Gastrocnemius medialis (tissue), 4 donors: Measurements from ENCODE around the gene SLC35F1. TPM values are rescaled to one million over a fixed set of nuclear protein-coding genes. Genes with fewer than 3 reads are reported as not detected.
A peak's percentile ranks its signal among the peaks of the same experiment; 100 is the strongest.

Experiments
- ATAC-seq, 2 donors: fragments of 150-250 bp; one replicate each; pipeline ENCODE4 v1.9.1; 2016
- DNase-seq, 2 donors: peaks; one replicate each; pipeline ENCODE4 v3.0.0-alpha.2; 2019
- H3K27ac ChIP-seq, 4 donors: fragments of 200-600 bp; sonication (generic); 1 replicate in 1 of 4; 2 replicates in 3 of 4; pipeline ENCODE4 v1.5.1; 2016 to 2018; ENCODE audit warnings: mild to moderate bottlenecking in 2 of 4, moderate library complexity in 1 of 4
- H3K27me3 ChIP-seq, 3 donors: fragments of 200-600 bp; sonication (generic) in 2 of 3; 1 replicate in 1 of 3; 2 replicates in 2 of 3; pipeline versions ENCODE4 v1.5.1 to v1.6.0; 2016 to 2019; ENCODE audit warnings: mild to moderate bottlenecking in 1 of 3, moderate library complexity in 1 of 3
- H3K36me3 ChIP-seq, 2 donors: fragments of 200-600 bp; sonication (generic) in 1 of 2; one replicate each; pipeline ENCODE4 v1.5.1; 2017 to 2018
- H3K4me1 ChIP-seq, 2 donors: fragments of 200-600 bp; sonication (generic) in 1 of 2; one replicate each; pipeline ENCODE4 v1.5.1; 2016 to 2017; ENCODE audit warnings: mild to moderate bottlenecking in 2 of 2
- H3K4me3 ChIP-seq, 4 donors: fragments of 200-600 bp; sonication (generic) in 3 of 4; 1 replicate in 1 of 4; 2 replicates in 3 of 4; pipeline ENCODE4 v1.5.1; 2016 to 2019; ENCODE audit warnings: mild to moderate bottlenecking in 2 of 4
- H3K9me3 ChIP-seq, 3 donors: fragments of 200-600 bp; sonication (generic) in 2 of 3; 1 replicate in 1 of 3; 2 replicates in 2 of 3; pipeline ENCODE4 v1.5.1; 2016 to 2019
- POLR2A ChIP-seq, 2 donors: fragments of 450-650 bp; IDR thresholded peaks; one replicate each; pipeline ENCODE4 v1.6.1; 2017; ENCODE audit warnings: antibody characterized with exemption in 2 of 2, mild to moderate bottlenecking in 2 of 2, moderate library complexity in 2 of 2
- in situ Hi-C, 4 donors: fragments of 200-750 bp; cut with MboI; loops; one replicate each; pipeline versions ENCODE4 v1.15.0 to v1.8.0; 2017; ENCODE audit warnings: low sequenced_read_pairs in 4 of 4
- intact Hi-C: fragments of 100-400 bp; cut with DNase I; formaldehyde crosslinking; loops from one replicate; pipeline ENCODE4 v1.15.1; 2023; ENCODE audit warnings: low total_unique reads
- total RNA-seq, 4 donors: library from RNA; depleted of rRNA; stranded (reverse); fragments of >200 nt; gene quantifications; one replicate each; pipeline versions ENCODE4 v1.1.0 to v1.2.3, GENCODE V29; 2016
- TF ChIP-seq, protein P1 (sequence below), 5 experiments: fragments of 450-650 bp in 3 of 5; fragments of 200-600 bp in 2 of 5; sonication (generic) in 2 of 5; IDR thresholded peaks in 4 of 5; conservative IDR thresholded peaks in 1 of 5; 1 replicate in 4 of 5; 2 replicates in 1 of 5; pipeline ENCODE4 v1.5.1; 2016 to 2019; ENCODE audit warnings: antibody characterized with exemption in 5 of 5, mild to moderate bottlenecking in 3 of 5, moderate library complexity in 3 of 5

SLC35F1 gene
- total RNA-seq, 4 donors from 2014 or later: 0.13 to 0.29 TPM; not detected in 2

DNA sequence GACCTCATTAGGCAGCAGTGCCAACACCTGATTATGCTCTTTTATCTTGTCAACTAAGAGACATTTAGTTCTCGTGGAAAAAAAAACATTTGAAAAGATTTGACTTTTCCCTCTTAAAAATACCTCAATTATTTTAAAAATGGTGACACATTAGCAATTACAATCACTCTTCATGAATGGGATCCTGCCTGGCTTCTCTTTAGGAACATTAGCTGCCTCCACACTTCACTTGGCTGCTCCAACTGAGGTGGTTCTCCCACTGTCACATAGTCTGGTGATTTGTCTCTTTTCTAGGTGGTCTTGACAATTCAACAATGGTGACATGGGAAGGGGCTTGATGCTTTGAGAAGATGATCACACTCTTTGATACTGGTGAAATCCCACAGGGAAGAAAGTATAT, 26.2 kb upstream of the SLC35F1 start:
- intact Hi-C loops: no loop called here
- H3K4me1 ChIP-seq: no peaks in the 10 kb centered on the region
- in situ Hi-C loops: no loop called here

DNA sequence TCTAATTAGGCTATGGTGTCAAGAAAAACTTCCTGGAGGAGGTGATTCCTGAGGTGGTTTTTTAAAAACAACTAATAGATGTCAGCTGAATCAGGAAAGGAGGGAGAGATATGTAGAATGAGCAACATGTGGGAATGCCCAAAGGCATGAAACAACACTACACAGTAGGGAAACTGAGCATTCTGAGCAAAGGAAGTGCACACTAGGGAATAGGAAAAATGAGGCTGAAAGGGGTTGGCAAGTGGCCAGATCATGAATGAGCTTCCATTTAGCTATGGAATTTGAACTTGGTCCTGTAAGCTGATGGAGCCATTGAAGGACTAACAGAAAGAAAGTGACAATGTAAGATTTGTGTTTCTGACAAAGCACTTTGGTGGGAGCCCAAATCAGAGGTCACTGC, 16.9 kb upstream of the SLC35F1 start:
- no peaks in the 10 kb centered on the region for H3K36me3 ChIP-seq
- intact Hi-C loops: no loop called here
- no peaks in the 10 kb centered on the region for H3K9me3 ChIP-seq
- H3K4me1 ChIP-seq: no peaks in the 10 kb centered on the region
- H3K4me3 ChIP-seq: no peak overlapping the region
- in situ Hi-C loops: no loop called here
- ATAC-seq (no peak), DNase-seq (no peak)
- TF ChIP-seq, protein P1, sequence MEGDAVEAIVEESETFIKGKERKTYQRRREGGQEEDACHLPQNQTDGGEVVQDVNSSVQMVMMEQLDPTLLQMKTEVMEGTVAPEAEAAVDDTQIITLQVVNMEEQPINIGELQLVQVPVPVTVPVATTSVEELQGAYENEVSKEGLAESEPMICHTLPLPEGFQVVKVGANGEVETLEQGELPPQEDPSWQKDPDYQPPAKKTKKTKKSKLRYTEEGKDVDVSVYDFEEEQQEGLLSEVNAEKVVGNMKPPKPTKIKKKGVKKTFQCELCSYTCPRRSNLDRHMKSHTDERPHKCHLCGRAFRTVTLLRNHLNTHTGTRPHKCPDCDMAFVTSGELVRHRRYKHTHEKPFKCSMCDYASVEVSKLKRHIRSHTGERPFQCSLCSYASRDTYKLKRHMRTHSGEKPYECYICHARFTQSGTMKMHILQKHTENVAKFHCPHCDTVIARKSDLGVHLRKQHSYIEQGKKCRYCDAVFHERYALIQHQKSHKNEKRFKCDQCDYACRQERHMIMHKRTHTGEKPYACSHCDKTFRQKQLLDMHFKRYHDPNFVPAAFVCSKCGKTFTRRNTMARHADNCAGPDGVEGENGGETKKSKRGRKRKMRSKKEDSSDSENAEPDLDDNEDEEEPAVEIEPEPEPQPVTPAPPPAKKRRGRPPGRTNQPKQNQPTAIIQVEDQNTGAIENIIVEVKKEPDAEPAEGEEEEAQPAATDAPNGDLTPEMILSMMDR (IDR thresholded peaks at IDR 0.05 in 4 of 5, conservative IDR thresholded peaks at IDR 0.05 in 1 of 5): no peak
- TF ChIP-seq POLR2A (IDR thresholded peaks at IDR 0.05): no peak
- no peak overlapping the region for H3K27ac ChIP-seq
- no peaks in the 10 kb centered on the region for H3K27me3 ChIP-seq

More for the DNA sequence above, 26.2 kb upstream of the SLC35F1 start:
- H3K27ac ChIP-seq: no peak overlapping the region
- TF ChIP-seq POLR2A (IDR thresholded peaks at IDR 0.05): no peak
- TF ChIP-seq, protein P1 (IDR thresholded peaks at IDR 0.05 in 4 of 5, conservative IDR thresholded peaks at IDR 0.05 in 1 of 5): no peak
- H3K36me3 ChIP-seq: no peaks in the 10 kb centered on the region
- no peak overlapping the region for H3K4me3 ChIP-seq
- ATAC-seq (no peak), DNase-seq (no peak)
- no peaks in the 10 kb centered on the region for H3K9me3 ChIP-seq
- H3K27me3 ChIP-seq: no peaks in the 10 kb centered on the region

DNA sequence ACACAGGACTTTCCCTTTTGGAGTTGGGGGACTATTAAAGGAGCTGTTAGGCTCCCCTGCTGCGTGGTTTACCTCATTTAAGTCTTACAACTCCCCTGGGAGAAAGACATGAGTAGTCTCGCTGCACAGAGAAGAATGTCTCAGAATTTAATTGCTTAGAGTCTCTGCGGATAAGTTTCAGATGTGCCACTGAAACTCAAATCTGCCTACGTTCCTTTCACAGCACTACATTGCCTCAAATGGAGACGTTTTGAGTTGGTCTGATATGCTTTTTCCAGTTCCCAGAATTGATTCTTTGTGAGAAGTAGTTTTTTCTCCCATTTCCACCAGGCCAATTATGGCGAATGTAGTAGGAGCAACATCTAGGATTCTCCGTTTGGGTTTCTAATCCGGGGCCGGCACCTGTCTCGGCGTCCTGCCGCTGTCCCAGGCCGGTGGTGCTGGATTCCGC, 532 bp upstream of the SLC35F1 start:
- Histone ChIP-seq H3K4me3 (peak overlapping the region; percentile 53 to 63 (median 58)), H3K27ac (no peak overlapping the region), H3K9me3 (no peaks in the 10 kb centered on the region), H3K4me1 (peaks cover 0 to 6% of the 10 kb centered on the region in 2 donors), H3K36me3 (no peaks in the 10 kb centered on the region), H3K27me3 (peaks cover 23 to 40% (median 23%) of the 10 kb centered on the region in 3 donors)
- no peak for DNase-seq
- in situ Hi-C loops: no loop called here
- intact Hi-C loops: no loop called here
- ATAC-seq: peak in 1 of 2 donors; percentile 30
- no peak for TF ChIP-seq POLR2A (IDR thresholded peaks at IDR 0.05)
- TF ChIP-seq, protein P1 (IDR thresholded peaks at IDR 0.05 in 4 of 5, conservative IDR thresholded peaks at IDR 0.05 in 1 of 5): no peak

DNA sequence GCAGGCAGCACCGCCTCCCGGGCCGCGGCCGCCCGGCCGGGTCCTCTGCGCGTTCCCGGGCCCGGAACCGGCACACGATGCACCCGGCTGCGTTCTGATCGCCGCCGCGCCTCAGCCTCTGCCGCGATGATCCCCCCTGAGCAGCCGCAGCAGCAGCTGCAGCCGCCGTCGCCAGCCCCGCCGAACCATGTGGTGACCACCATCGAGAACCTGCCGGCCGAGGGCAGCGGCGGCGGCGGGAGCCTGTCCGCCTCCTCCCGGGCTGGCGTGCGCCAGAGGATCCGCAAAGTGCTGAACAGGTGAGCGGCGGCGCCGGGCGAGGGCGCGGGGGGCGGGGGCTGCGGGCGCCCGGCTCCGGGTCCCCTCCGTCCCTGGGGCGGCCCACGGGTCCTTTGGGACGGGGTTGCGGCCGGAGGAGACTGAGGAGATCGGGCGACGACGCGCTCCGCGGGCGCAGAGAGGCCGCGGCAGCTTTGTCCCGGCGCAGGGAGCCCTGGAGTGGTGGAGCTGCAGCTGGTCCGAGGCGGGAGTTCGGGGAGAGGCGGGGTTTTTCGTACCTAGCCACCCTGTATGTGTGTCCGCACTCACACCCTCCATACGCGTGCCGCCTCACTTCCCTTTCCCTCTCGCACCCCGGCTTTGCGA, 659 bp downstream of the SLC35F1 start:
- no peaks in the 10 kb centered on the region for H3K9me3 ChIP-seq
- in situ Hi-C loops (no loop called here), intact Hi-C loops (no loop called here)
- ATAC-seq (no peak), DNase-seq (no peak)
- H3K27me3 ChIP-seq: peaks cover 23 to 40% (median 23%) of the 10 kb centered on the region in 3 donors
- TF ChIP-seq, protein P1 (IDR thresholded peaks at IDR 0.05 in 4 of 5, conservative IDR thresholded peaks at IDR 0.05 in 1 of 5): no peak
- TF ChIP-seq POLR2A (IDR thresholded peaks at IDR 0.05): no peak
- no peaks in the 10 kb centered on the region for H3K36me3 ChIP-seq
- no peak overlapping the region for H3K27ac ChIP-seq
- H3K4me1 ChIP-seq: peaks cover 0 to 6% of the 10 kb centered on the region in 2 donors
- peak overlapping the region; percentile 49 to 63 (median 58) for H3K4me3 ChIP-seq
